Central memory CD4-positive, alpha-beta T cell (primary cell): ENCODE measurements around the gene SENP2.
"Not testable (repeated sequence)": the region's sequence is repeated elsewhere in the genome, so short reads cannot be mapped to it uniquely, and the experiment has no call there.

Experiments
- DNase-seq: peaks from one replicate; pipeline ENCODE4 v3.0.0; 2022
- total RNA-seq, 3 experiments: gene quantifications; one replicate each; lab custom pipeline; 2026; lab: John Stamatoyannopoulos, UW

SENP2 gene
- 41.8 to 58.8 (median 55.8) reads per million in 3 experiments for total RNA-seq

- DNase-seq, result peak; percentile 100
Measured at GRCh38 chr3:185585859-185586685, at the start of gene SENP2. Gene SENP2, plus strand, starts transcription at chr3:185586295. Its CDS starts 119 bp downstream, at chr3:185586414.

DNA sequence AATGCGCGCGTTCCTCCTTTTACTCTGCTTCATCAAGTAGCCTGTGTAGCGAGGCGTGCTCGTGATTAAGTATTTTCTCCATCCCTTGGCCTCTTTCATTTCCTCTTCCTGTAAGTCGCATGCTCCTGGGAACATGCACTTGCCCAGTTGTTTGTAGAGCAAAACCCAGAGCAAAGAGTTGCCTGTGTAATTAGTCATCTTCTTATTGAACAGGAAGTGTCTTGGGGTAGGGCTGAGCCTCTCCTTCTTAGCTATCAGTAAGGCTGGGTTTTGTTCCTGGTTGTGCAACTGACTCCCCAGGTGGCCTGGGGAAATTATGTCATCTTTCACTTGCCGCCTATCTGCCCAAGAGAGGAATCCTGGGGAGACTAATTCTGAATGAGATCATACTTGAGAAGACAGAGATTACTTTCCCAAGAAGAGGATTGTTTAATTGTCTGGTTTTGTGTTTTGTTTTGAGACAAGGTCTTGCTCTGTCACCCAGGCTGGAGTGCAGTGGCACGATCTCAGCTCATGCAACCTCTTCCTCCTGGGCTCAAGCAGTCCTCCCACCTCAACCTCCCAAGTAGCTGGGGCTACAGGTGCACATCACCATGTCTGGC, 48.6 kb upstream of the SENP2 start:
- no peak for DNase-seq

DNA sequence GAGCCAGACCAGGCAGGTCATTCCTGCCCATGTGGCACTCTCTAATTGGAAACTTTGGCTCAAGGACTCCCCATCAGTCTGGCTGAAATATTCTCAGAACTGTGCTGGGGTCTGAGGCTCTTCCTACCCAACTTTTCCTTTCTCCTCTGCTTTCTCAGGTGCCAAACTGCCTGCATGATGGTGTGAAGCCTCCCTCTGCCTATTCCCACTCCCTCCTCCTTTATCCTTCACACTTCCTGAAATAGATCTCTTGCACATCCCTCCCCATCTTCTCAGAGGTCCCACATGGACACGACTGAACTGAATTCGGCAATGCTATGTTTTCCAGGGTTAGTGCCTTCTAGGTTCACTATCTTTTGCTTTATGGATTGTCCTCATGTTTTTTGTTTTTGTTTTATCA, 46.2 kb upstream of the SENP2 start:
- no peak for DNase-seq

DNA sequence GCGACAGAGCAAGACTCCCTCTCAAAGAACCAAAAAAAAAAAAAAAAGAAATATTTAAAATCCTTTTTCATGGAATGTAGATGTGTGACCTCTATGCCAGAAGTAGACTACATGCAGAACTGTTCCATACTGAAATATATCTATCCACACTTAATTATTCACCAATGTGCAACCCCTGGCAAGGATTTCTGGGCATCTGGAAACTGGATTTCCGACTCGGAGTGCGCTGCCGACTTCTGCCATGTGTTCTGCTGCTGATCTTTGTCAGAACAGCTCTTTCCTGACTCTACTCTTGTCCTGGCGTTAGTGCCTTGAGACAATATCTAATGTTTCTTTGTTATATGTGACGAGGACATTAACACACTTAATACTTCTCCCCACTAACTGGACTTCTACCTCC, 45.4 kb upstream of the SENP2 start:
- no peak for DNase-seq

DNA sequence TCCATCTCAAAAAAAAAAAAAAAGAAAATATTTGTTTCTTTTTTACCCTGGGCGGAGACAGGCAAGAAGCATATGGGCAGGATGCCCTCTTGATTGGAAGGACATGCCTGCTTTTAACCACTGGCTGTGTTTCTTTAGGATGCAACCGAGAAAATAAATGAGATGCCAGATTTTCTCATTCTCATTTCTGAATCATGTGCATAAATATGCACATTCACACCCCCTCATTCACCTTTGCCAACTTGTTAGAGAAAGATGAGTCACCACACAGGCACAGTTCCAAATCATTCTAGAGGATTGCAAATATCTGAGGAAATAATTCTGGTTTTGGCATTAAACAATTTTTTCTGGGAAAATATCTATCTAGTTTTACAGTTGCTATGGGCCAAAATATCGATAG, 37.0 kb upstream of the SENP2 start:
- DNase-seq, result no peak

DNA sequence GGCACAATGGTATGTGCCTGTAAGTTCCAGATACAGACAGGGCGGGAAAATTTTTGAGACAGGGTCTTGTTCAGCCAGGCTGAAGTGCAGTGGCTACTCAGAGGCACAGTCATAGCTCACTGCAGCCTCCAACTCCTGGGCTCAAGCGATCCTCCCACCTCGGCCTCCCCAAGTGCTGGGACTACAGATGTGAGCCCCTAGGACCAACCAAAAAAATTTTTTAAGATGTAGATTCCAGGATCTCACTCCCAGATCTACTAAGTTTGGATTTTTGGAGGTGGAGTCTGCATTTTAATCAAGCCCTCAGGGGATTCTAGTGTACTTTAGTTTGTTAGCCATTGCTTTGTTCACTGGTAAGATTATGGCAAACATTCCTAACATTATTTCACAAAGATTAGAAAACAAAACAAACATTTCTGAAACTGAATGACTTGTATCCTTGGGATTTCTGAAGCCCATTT, 36.4 kb upstream of the SENP2 start:
- DNase-seq, result no peak

DNA sequence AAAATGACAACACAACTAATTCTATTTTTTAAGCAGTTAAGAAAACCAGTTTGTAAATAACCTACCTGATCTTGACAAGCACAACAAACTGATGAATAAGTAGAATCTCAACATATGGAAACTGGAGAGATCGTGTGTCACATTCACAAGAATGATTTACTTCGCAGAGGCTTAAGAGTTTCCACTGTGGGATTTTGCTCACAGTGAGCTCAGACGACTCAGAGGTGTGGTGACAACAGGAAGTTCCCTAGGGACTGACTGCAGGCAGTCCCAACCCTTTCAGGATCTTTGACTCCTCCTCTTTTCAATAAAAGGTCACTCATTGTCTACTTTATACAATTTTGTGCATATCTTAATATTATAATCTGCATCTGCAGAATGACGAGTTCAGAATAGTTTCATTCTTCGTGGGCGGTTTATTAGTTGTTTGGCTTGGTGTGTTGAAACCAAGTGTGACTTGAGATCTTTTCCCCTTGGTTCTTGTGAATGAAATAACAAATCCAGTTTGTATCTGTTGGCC, 33.7 kb upstream of the SENP2 start, which contains the start of gene LIPH:
Gene LIPH, minus strand, starts transcription at position 231 of the 520 bp plus-strand sequence. Its CDS starts 117 bp downstream, at position 114.
- no peak for DNase-seq

GRCh38 chr3:185555101-185555501, 31.0 kb upstream of the SENP2 start:
- DNase-seq, result no peak

- DNase-seq, result no peak
Measured at GRCh38 chr3:185555860-185556347, 30.2 kb upstream of the SENP2 start.

DNA sequence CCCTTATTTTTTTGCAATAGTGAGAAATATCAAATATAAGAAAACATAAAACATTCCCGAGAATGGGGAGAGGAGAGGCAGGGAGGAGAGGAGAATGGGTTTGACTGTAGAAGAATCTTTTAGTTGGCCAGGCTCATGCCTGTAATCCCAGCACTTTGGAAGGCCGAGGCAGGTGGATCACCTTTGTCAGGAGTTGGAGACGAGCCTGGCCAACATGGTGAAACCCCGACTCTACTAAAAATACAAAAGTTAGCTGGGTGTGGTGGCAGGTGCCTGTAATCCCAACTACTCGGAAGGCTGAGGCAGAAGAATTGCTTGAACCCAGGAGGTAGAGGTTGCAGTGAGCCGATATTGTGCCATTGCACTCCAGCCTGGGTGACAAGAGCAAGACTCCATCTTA, 29.5 kb upstream of the SENP2 start:
- not testable (repeated sequence) for DNase-seq

GRCh38 chr3:185558395-185558794, 27.7 kb upstream of the SENP2 start:
- DNase-seq, result no peak

DNA sequence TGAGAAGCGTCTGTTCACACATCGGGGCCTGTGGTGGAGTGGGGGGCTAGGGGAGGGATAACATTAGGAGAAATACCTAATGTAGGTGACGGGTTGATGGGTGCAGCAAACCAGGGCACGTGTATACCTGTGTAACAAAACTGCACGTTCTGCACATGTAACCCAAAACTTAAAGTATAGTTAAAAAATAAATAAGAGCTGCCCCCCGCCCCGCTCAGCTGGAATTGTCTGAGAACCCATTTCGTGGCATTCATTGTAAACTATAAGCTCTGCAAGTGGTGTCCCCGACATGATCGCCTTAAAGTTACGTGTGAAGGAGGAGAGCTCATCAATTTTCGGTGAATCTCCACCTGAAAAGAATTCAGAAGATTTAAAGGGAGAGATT, 26.4 kb upstream of the SENP2 start:
- no peak for DNase-seq

DNA sequence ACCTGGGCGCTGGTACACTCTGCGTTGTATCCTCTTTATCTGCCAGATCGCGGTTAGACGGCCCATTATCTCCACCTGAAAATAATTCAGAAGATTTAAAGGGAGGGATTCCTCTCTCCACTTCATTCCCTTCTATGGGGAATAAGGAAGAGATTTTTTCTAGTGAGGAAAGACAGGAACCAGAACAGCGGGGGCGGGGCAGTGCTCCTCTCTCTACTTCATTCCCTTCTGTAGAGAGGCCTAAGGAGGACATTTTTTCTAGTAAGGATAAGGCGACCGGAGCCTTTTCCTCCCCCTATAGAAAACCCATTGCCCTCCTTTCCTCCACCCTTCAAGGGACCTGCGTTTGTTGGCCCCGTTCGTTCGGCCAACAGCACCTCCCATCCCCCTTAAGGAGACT, 25.4 kb upstream of the SENP2 start:
- no peak for DNase-seq

DNA sequence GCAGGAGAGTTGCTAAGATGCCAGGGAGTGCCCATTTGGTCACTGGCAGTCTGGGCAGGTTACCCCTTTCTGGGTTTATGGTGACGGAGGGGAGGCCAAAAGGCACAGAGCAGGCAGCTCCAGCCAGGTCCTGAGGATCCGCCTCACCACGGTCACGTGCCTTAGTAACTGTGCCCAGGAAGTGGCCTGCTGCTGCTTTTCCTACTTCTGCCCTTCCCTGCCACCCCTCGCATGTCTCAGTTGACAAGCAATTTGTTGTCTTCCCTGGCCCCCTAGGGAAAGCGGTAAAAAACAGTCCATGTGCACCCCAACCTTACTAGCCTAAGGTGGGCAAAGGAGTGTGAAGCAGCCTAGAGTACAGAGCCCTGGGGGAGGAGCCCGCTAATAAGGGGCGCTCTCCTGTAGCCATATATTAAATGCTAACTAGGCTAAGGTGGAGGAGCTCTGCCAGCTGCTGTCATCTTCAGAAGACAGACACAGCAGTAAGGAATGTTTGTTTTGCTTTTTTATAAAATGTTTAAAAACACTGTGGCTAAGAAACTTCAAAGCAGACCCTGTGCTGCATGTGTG, 24.6 kb upstream of the SENP2 start:
- no peak for DNase-seq

DNA sequence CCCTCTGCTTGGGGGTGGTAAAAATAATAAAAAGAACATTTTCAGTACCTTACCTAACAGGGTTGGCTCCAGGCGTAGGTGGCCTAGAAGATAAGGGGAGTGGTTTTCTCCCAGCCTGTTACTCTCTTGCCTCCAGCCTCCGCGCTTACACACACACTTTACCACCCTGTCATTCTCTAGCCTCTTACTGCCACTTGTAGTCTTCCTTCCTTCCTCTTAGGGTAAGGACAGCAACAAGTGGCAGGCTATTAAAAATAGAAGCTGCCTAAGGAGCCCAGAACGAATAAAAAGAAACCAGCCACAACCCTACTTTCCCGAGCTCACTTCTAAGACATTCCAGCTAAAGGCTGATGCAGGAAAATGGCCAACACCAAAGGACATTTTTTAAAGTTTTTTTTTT, 24.1 kb upstream of the SENP2 start:
- no peak for DNase-seq

DNA sequence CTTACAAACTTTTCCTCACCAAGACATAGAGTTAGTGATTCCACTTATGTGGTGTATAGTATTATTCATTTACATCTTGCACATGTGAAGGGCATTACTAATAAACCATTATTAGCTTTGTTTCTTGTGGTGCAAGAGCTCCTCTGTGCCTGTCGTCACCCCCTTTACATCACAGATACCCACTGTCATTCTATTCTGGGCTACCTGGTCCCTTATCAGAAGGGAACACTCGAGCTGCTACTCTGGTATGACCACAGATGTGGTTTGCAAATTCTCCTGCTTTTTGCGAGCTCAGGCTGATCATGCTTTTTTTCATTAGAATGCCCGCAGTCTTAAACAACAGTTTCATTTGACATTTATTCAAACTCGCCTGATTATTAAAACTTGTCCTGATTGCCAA, 13.9 kb upstream of the SENP2 start:
- no peak for DNase-seq

GRCh38 chr3:185575108-185575869, 10.8 kb upstream of the SENP2 start:
- DNase-seq, result peak; percentile 60

DNA sequence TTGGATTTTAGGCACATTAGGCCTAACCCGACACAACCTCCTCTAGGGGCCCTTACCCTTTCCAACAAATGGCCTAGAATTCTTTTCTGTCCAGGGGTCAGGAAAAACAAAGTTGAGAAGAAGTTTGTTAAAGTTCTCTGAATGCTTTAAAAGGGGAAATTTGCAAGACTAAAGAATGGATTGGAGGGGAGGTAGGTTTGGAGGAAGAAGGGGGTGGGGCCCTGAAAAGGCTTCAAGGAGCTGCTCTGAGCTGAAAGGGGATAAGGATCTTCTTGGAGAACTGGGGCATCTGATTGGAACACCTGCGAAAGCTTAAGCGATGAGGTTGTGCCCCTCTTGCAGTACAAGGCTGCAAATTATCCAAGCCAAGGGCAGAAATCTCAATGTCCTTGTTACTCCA, 3.9 kb upstream of the SENP2 start:
- DNase-seq, result no peak

DNA sequence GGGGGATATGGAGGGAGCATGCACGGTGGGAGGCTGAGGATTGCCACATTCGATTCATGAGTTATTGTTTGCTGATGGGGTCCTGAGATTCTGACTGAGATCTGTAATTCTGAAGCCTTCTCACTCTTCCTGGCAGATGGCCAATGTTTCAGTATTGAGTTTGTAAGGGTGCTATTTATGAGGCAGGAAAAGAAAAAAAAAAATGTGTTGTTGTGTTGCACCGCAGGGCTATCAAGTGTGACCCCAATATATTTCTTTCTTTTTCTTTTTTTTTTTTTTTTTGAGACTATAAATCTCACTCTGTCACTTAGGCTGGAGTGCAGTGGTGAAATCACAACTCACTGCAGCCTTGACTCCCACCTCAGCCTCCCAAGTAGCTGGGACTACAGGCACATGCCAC, 3.2 kb upstream of the SENP2 start:
- no peak for DNase-seq

DNA sequence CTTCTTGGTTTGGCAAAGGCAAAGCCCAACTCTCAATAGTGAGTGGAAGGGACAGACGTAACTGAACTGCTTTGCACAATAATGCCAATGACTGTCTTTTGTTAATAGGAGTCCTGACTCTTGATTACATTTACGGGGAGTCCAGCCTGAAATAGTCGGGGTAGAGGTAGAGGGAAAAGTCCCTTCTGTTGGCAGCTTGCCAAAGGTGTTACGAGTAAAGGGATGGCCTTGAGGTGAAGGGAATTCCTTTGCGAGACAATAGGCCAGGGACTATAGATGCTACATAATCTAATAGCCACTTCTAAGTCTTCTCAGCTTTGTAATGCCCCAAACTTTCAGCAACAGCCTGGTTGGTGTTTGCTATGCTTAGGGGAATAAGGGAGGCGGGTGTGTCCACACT, 2.2 kb upstream of the SENP2 start:
- DNase-seq, result no peak

GRCh38 chr3:185584686-185585085, 1.4 kb upstream of the SENP2 start:
- DNase-seq, result no peak

DNA sequence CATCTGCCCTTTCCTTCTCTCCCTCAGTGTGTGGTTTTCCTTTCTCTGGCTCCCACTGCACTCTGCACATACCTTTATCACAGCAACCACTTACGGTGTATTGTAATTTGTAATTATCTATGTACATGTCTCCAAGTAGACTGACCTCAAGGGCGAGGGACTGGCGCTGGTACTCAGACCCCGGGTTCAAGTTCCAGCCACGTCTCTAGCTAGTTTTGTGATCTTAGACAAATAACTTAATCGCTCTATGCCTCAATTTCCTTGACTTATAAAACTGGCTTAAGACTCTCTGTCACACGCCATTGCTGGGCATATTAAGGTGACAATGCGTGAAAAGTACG, 607 bp upstream of the SENP2 start:
- no peak for DNase-seq

DNA sequence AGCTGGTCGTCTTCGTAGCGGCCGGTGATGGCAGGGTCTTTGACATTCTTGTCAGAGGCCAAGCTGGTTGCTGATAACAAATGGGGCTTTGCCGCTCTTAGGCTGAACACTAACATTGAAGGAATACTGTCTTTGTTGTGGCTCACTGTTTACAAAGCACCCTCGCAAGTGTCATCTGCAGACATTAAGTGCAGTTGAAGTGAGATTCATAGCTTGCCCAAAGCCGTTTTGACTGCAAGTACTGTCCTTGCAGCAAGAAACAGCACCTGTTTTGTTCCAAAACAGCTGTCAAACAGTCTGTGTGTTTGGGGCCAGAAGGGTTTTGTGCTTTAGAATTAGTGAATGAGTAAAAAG, 568 bp downstream of the SENP2 start:
- DNase-seq, result no peak
